Stimulated activated CD8-positive, alpha-beta memory T cell treated with anti-CD3 and anti-CD28 coated beads, Interleukin-12 subunit alpha, Interleukin-12 subunit beta, amount 100 ng/mL, for 1 hour (primary cell): ENCODE results near the gene C3orf80.
"Not testable (repeated sequence)": the region's sequence is repeated elsewhere in the genome, so short reads cannot be mapped to it uniquely, and the experiment has no call there.

Experiments used
- DNase-seq: peaks from one replicate; pipeline ENCODE4 v3.0.0-alpha.2; 2020; ENCODE audit warnings: low read depth

Gene C3orf80

GRCh38 chr3:160213191-160213590 lies 12.0 kb upstream of the C3orf80 start:
- no peak for DNase-seq

DNA sequence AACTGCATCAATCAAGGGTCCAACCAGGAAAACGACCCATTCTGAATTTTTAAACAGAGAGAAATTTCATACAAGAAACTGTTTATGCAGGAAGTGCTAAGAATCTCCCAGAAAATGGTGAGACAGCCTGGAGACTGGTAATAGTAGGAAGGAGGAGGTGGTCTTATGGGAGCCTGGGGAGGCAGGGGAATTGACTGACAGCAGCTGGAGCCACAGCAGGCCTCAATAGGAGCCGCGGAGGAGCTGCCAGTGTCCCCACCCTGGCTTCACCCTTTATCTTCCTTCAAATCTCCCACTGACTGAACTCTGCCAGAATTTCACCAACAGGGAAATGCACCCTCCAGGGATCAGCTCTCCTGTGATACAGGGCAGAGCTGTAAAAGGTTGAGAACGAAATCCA lies 7.5 kb upstream of the C3orf80 start:
- DNase-seq, result no peak

GRCh38 chr3:160218136-160218535 lies 7.1 kb upstream of the C3orf80 start:
- no peak for DNase-seq

GRCh38 chr3:160220038-160220437 lies 5.2 kb upstream of the C3orf80 start:
- no peak for DNase-seq

DNA sequence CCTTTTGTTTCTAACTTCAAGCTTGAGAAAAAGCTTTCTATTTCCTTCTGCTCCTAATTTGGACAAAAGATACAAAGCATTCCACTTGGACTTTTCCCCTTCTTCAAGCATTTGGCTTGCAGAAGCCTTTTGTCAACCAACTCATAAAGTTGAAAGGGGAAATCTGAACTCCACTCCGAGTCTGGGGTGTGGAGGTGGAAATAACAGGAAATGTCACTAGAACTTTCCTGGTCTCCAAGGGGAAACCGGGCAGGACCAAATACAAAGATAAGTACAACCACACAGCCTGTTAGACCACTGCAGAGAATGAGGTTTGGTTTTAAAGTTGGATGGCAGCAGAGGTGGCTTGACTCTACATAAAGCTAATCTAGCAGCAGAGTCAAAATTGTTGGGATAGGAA lies 4.2 kb upstream of the C3orf80 start:
- DNase-seq, result no peak

- no peak for DNase-seq
Measured at GRCh38 chr3:160224256-160224655, 966 bp upstream of the C3orf80 start.

GRCh38 chr3:160224811-160225175 lies 429 bp upstream of the C3orf80 start:
- no peak for DNase-seq

GRCh38 chr3:160226026-160226907 lies 1.0 kb downstream of the C3orf80 start:
- no peak for DNase-seq

- no peak for DNase-seq
Measured at GRCh38 chr3:160227419-160227818, 2.2 kb downstream of the C3orf80 start.

- DNase-seq, result no peak
Measured at GRCh38 chr3:160232014-160232413, 6.8 kb downstream of the C3orf80 start.

- not testable (repeated sequence) for DNase-seq
Measured at GRCh38 chr3:160240719-160241118, 15.5 kb downstream of the C3orf80 start.

DNA sequence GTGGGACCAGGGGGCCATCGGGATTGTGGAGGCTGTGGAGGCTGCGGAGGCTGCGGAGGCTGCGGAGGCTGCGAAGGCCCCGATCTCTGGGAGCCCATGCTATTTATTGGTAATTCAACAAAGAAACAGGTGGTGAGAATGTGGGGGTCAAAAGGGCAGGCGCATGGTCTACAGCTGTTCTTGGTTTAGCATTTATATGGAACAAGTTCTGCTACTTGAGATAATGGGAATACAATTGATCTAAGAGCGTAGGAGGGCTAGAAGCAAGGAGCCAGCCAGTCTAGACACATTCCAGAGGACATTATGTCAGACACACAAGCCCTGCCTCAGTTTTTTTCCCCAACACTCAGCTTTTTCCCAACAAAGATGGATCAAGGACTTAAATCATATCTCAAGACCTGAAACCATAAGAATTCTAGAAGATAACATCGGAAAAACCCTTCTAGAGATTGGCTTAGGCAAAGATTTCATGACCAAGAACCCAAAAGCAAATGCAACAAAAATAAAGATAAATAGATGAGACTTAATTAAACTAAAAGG lies 20.1 kb downstream of the C3orf80 start:
- DNase-seq, result no peak

DNA sequence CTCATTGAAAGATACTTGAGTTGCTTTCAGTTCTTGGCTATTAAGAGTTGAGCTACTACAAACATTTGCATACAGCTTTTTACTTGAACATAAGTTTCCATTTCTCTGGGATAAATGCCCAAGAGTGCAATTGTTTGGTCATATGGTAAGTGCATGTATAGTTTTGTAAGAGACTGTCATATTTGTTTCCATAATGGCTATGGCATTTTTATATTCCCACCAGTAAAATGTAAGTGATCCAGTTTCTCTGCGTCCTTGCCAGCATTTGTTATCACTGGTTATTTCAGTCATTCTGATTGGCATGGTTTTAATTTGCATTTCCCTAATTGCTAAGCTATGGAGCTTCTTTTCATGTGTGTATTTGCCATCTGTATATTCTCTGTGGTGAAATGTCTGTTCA lies 22.5 kb downstream of the C3orf80 start:
- no peak for DNase-seq

GRCh38 chr3:160253298-160253697 lies 28.1 kb downstream of the C3orf80 start:
- no peak for DNase-seq

DNA sequence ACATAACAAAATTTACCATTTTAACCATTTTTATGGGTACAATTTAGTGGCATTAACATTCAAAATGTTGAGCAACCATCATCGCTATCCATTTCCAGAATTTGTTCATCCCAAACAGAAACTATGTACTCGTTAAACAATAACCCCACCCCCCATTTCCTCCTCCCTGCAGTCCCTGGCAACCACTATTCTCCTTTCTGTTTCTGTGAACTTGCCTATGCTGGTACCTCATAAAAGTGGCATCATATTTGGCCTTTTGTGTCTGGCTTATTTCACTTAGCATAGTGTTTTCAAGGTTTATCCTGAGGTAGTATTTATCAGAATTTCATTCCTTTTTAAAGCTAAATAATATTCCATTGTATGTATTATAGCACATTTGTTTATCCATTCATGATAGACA lies 32.4 kb downstream of the C3orf80 start:
- no peak for DNase-seq

GRCh38 chr3:160259589-160259988 lies 34.4 kb downstream of the C3orf80 start:
- DNase-seq, result no peak

- no peak for DNase-seq
Measured at GRCh38 chr3:160260587-160261270, 35.5 kb downstream of the C3orf80 start.

DNA sequence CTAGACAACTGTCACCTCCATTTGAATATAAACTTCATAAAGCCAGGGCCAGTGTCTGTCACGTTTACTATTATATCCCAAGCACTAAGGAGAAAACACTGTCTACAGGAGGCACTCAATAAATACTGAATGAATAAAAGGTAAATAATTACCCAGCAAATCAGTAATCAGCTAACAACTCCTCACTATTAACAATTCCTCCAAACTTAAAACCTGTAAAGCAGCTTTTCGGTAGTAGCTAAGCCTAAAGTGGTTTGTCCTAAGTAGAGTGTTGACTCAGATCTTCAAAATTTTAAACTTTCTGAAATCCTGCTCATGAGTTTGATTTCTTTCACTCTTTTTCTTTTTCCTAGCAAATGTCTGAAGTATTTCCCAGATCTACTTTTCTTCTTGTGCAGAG lies 39.9 kb downstream of the C3orf80 start:
- DNase-seq, result no peak
